CD4-positive, alpha-beta T cell treated with Interleukin-2 at 100 ng/mL for 4 hours (primary cell): Measurements from ENCODE around the gene ARL6.
A peak's percentile ranks its signal among the peaks of the same experiment; 100 is the strongest.

Source experiments
- DNase-seq: peaks from one replicate; pipeline ENCODE4 v3.0.0-alpha.2; 2020; ENCODE audit warnings: low spot score

The ARL6 gene, protein sequence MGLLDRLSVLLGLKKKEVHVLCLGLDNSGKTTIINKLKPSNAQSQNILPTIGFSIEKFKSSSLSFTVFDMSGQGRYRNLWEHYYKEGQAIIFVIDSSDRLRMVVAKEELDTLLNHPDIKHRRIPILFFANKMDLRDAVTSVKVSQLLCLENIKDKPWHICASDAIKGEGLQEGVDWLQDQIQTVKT

DNA sequence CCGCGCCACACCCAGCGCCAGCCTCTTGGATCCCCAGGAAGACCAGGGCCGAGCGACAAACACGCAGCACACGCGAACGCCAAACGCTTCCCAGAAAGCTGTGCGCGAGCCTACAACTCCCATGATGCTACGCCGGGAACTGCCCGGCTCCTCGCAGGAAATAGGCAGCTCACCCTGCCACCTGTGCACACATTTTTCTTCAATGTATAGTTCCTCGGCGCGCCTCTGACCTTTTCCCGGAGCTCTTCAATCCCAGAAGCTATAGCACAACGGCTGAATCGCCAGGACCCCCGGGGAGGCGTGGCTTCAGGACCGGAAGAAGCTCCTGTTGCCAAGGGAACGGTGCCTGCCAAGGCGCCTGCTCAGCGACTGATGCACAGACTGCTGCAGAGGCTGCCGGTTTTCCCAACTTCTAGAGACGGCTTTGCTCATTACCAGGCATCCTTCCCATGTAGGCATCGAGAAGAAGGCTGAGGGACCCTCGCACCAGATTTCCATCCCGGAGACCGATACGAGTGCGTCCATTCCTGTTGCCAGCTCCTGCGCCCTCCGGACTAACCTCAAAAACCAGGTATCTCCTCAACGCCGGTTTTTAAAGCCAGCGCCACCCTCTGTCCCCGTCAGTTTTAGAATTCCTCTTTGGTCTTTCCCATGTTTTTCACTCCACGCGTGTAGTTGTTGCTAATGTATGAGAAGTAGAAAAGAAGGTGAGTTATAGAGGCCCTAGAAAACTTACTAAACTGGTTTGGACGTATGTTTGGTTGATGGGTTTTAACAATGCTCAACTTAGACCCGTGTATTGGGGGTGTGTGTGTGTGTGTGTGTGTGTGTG, at the start of gene ARL6:
Gene ARL6, plus strand, starts transcription at position 352 of the 832 bp plus-strand sequence. CDS start 3,350 bp downstream, outside the sequence.
- DNase-seq = peak; percentile 66

- peak; percentile 69 for DNase-seq
Observed at GRCh38 chr3:97719156-97719821, 45.3 kb upstream of the ARL6 start.

- no peak for DNase-seq
Observed at GRCh38 chr3:97720417-97720816, 44.1 kb upstream of the ARL6 start.

DNA sequence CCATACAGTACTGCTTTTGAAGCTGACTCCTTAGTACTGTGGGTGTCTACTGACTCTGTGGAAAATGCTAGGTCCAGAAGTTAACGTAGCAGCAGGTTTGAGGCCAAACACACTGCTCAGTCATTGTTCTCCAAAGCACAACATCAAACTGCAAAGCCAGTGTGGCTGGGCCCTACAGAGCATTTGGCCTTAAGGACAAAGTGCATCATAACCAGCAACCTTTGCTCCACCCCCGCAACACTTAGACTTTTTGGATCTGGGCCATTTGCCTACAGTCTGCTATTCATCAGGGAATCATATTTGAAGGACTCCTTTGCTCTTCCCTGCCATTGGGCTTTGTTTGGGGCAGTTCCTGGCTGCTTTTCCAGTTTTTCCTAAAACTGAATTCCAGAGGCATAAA, 43.1 kb upstream of the ARL6 start:
- DNase-seq = no peak

DNA sequence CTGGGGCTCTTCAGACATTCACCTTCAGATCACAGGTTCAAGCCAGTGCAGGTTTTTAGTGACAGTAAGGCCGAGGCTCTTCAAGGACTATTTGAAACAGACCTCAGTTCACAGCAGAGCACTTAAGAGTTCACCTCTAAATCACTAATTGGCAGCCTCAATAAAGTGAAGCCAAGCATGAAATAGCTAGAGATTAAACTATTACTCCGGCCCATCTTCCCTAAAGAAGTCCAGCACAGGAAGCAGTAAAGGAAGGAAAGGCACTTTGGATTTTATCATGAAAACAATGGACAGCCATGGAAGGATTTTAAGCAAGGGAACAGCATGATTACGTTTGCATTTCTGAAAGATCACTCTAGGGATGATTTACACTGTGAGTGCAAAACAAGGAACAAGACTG, 27.6 kb upstream of the ARL6 start:
- no peak for DNase-seq

GRCh38 chr3:97738761-97739160, 25.8 kb upstream of the ARL6 start:
- no peak for DNase-seq

DNA sequence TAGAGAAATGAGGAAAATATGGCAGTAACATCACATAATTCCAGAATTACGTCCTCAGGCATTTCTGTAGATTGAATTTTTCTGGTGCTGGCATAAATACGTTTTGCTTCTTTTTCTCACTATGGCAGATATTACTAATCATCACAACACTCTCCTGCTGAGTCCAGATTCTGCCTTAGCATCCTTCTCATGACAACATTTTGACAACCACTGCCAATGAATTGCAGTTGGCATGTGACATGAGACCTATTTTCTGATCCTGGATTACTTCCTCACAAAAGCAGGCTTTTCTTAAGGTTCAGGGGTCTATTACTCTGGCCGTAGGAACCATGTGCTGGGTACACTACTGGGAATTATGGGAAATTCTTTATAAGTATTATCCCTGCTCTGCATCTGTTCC, 22.5 kb upstream of the ARL6 start:
- DNase-seq = no peak

DNA sequence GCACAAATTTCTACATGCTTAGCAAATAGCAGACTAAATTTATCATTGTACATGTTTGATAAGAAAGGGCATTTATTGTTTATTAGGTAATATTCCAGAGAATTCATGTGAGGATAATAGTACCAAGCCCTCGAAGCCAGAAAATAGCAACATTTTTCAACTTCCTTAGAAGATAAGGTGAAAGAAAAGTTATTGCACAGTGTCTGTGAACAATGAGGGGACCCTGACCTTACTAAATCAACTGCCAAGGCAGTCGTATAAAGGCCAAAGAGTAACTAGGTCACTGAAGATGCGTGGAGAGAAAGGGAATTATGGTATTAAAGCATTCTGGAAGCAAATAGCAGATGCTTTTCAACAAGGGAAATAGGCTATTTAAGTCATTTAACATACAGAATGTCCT, 20.3 kb upstream of the ARL6 start:
- no peak for DNase-seq

DNA sequence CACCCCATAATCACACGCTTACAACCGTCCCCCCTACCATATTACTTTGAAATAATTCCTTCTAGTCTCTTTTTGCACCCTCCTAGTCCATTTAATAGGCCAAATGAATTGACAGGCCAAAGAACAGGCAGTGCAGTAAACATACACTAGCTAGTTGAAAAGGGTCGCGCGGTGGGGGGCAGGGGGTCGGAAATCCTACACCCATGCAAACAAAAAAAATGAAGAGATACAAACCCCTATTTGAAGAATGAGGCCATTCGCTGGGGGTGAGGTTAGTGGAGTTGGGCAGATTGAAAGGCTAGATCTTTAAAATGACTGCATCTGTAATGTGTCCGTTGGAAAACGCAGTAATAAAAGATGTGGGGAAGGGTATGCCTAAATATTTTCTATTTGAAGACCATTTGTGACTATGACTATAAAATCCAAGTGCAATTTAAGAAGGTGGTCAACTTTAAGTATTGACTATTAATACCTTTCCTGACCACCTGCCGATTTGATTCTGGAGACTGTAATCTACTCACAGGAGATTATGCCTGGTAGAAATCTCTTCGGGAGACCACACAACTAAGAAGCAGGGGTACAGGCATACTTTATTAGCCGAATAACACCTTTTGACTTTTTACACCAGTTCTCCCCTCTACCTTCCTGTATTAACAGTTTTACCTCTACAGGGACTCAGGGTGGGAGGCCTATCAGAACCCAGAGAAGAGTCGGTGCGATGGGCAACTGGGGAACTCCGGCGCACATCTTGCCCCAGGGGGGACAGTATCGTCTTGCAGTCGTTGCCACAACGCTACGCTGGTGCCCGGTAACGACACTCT, 762 bp upstream of the ARL6 start:
- DNase-seq = no peak

DNA sequence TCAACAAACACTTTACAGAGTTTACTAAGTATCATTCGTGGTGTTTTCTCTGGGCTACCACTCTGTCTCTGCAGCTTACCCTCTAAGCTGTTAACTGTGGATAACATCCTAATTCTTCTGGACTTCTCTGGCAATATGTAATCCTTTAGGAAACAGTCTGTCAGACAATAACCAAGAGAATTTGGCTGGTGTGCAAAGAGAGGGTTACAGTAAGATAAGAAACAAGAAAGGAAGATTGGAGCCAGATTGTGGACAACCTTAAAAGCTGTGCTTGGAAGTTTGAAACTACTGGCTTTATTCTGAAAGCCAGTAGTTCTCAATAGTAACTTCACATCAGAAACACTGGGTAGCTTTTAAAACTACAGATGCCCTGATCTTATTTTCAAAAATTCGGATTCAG, 778 bp downstream of the ARL6 start:
- DNase-seq = no peak

DNA sequence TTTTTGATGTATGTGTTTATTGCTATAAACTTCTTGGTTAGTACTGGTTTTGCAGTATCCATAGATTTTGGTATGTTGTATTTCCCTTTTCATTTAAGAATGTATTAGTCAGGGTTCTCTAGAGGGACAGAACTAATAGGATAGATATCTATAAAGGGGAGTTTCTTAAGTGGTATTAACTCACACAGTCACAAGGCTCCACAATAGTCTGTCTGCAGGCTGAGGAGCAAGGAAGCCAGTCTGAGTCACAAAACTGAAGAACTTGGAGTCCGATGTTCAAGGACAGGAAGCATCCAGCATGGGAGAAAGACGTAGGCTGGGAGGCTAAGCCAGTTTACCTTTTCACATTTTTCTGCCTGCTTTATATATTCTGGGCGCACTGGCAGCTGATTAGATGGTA, 8.4 kb downstream of the ARL6 start:
- DNase-seq = no peak

- DNase-seq = no peak
Observed at GRCh38 chr3:97778152-97778551, 13.6 kb downstream of the ARL6 start.

- peak; percentile 68 for DNase-seq
Observed at GRCh38 chr3:97793420-97794019, 29.0 kb downstream of the ARL6 start.

DNA sequence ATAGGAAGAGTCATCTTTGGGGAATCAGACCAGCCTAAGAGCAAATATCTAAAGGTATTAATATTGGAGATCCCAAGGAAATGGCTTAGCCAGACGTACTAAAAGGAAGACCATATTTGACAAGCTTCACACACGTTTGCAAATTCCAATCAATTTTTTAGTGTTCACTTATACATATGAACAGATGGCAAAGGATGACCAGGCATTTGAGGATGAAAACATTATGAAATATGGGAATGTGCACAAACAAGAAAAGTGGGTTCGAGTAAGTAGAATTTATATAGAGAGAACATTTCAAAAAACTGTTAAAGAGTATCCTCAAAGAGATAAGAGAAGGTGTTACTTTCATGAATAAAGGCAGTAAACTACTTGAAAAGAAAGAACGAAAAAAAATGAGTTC, 31.4 kb downstream of the ARL6 start:
- no peak for DNase-seq

DNA sequence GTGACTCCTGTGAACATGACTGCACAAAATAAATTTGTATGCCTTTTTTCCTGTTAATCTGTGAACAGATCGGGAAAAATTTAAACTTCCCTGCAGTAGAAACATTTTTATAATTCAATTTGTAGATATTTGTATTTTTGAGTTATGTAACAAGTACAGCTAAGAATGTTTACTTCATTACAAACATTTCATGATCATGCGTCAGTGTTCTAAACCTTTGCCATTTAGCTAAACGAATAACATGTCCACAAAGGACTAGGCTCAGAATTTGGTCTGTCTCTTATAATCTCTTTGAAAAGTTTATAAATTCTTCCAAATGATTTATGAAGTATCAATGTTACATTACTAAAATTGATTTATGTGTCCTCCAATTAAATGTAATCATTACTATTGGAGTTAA, 39.9 kb downstream of the ARL6 start:
- no peak for DNase-seq

DNA sequence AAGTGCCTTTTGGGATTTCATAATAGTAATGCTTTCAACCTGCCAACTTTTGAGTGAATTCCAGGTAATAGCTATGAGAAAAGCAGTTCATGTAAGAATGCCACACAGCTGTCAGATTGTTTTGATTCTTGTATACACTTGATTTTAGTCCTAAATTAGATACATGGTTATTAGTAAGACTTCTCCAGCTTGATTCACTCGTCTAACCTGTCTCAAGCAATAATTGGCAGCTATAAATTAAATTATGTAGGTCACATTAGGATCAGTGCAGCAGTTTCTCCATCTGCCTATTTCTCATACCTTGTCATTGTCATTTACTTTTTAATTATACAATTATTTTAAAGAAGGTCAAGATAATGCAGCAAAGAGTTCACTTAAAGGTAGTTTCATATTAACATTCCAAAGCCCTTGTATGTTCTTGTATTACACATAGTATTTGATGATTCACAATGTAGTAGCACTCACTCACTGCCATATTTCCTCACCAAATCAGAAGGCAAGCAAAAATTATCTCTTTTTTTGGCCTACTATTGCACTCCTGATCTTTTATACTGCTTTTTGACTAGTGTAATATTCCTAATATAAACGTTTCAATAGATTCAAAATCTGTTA, 46.3 kb downstream of the ARL6 start:
- no peak for DNase-seq

DNA sequence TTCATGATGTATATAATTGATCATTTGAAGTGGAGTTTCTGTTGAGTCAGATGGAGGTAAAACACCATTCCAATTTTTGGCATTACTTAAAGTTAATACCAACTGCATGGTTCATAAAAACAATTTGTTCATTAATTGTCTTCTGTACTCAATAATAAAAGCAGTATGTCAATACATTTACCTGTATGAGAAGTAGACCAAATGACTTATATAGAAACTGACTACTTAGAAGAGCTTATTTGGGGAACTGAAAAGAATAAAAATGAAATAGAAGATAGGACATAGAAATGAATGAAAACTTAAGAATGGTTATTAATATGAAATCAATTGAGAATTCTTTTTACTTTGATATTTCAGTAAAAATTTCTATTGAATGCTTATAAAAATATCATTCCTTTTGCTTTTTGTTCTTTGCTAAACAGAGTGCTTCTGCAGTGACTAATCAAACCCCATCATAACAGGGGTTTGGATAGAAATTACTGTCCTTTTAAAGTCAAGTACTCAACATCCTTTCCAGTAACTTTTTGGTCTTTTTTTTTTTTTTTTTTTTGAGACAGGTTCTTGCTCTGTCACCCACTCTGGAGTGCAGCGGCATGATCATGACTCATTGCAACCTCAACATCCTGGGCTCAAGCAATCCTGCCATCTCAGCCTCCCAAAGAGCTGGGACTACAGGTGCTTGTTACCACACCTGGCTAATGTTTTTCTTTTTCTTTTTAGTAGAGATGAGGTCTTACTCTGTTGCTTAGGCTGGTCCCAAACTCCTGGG, 50.8 kb downstream of the ARL6 start:
- DNase-seq = peak; percentile 54

DNA sequence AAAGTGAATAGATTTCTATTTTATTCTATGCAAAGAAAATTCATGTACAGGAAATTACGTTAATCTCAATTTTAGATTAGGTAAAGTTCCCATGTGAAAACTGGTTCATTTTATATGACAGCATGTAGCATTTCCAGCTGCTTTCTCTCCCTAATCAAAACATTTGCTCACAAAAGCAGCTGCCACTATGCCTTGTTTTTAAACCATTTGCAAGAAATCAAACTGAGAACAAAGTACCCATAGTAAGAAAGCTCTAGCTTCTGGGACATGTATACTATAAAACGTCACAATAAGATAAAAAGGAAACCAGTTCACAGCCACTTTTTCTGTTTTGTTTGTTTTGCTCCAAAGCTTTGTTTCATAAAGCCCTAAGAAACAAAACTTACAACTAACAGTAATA, 52.3 kb downstream of the ARL6 start:
- no peak for DNase-seq

GRCh38 chr3:97817965-97818364, 53.4 kb downstream of the ARL6 start:
- DNase-seq = no peak

DNA sequence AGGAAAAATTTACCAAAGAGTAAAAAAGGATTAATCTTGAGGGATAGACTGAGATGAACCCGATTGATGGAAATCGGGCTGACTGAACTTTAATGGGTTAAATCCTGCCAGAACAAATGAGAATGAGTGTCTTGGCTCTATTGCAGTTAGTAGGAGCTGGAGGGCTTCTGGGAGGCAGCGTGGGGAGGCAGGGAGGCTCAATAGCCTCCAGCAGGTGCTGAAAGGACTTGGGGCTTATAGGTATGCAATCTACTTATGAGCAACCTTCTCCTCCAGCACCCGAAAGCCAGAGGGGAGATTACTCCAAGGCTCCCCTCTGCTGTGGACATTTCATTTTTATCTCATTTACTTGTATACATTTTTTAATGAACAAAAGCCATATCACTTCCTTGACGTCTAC, 56.2 kb downstream of the ARL6 start:
- no peak for DNase-seq

DNA sequence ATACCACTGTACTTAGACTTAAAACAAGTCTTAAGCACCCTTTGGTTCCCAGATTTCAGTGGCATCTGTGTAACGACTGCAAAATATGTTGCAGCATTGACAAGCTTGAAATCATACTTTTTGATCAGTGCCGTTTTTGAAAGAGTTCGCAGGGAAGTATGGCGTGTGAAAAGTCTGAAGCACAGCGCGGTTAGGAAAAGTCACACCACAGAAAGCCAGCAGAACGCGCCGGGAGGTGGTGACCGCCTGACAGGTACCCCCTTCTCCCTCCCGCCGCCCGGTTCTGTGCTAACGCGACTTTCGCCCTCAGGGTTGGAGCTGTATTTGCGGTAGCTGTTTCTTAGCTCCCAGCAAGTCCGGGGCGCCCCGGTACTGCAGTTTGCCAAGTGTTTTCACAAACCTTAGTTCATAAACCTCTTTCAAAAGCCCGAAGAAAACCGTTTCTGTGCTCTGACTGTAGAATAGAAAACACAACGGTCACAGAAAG, 56.8 kb downstream of the ARL6 start:
- DNase-seq = no peak
